Activated T-cell treated with anti-CD3 and anti-CD28 coated beads for 48 hours (primary cell): ENCODE measurements around the gene IFI6.

ENCODE experiments used
- DNase-seq: peaks from one replicate; pipeline ENCODE4 v3.0.0-alpha.2; 2020; ENCODE audit warnings: low read depth

The IFI6 gene

DNA sequence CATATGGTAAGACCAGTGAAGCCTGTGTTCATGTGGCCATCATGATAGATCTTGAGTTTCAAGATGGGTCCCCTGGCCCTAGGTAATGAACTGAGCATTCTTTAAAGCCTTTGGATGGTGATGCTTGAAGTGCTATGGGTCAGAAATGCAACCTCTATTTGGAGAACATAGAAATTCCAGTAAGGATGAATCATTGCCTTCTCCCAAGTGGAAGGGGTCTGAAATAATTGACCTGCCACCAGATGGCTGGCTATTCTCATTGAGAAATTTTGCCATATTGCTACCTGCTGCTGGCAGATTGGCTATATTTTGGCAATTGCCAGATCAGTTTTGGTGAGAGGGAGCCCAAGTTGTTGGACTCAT is 739 bp upstream of the IFI6 start:
- no peak for DNase-seq

DNA sequence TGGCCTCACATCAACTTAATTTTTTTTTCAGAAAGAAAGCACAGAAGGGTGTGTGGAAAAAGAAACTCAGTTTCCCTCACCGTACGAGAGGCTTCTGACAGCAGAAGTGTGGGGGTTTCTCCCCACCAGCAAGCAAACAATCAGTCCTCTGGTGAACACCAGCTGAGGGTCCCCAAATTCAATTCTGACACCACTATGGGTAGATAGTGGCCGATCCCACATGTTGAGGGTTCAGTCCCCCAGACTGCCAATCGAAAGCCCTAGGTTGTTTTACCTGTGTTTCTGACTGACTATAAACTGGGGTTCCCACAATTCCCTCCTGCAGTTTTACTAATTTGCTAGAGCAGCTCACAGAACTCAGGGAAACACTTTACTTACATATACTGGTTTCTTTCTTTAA is 2.1 kb downstream of the IFI6 start:
- no peak for DNase-seq

DNA sequence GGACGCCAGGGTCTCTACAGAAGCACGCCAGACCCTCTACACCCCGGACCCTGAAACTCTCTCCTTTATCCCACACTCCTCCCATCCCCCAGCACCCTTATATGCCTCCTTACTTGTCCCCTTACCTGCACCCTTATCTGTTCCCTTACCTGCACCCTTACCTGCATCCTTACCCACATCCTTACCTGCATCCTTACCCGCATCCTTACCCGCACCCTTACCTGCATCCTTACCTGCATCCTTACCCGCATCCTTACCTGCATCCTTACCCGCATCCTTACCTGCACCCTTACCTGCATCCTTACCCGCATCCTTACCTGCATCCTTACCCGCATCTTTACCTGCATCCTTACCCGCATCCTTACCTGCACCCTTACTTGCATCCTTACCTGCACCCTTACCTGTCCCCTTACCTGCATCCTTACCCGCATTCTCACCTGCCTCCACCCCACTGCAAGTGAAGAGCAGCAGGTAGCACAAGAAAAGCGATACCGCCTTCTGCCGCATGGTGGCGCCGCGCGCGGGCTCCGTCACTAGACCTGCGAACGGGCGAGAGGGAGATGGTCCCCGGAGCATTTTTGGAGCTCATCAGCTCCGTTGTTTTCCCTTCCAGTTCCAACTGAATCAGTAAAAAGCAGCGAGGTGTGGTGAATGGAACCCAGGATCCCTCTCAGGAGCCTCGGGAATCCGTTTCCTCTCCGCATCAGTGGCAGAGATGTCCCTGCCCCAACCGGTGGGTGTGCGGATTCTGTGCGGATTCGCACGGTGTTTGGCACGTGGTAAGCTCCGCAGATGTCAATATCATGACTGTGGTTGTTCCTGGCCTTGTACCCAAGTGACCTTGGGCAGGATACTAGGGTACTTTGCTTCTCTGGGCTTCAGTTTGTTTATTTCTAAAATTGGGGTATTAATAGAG is 2.9 kb downstream of the IFI6 start:
- peak; percentile 84 for DNase-seq

DNA sequence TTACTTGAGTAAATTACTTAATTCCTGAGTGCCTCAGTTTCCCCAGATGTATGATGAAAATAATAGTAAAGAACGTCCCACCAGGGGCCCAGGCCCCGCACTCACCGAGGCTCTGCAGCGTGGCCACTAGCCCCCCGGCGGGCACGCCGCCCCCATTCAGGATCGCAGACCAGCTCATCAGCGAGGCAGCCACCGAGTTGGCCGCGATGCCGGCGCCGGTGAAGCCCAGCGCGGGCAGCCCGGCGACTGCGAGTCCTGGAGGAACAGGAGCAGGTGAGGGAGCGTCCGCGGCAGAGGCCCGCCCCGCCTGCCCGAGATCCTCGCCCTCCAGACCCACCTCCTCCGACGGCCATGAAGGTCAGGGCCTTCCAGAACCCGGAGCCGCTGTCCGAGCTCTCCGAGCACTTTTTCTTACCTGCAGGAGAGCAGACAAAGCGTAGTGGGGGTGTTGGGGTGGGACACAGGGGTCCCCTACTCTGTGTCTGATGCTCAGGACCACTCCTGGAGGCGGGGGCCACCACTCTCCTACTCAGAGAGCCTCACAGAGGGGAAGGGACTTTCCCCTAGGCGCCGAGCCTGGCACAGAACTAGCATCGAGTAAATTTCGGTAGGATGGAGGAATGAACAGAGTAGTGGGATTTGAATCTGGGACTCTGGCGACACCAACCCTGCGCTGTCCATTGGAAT is 3.7 kb downstream of the IFI6 start:
- DNase-seq, result no peak

- no peak for DNase-seq
These were observed 5.2 kb downstream of the IFI6 start for GRCh38 chr1:27666791-27667254.

DNA sequence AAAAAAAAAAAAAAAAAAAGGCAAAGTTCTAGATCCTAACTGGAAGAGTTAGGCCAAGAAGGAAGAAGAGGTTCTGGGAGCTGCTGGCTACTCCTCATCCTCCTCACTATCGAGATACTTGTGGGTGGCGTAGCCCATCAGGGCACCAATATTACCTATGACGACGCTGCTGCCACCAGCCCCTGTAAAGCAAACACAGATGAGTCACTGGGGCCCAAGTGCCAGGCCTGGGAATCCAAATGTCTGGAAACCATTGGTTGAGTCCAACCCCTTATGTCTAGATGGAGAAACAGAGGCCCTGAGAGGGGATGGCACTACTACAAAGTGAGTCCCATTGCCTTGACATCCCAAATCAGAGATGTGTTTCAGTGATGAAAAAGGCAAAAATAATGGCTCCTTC is 5.7 kb downstream of the IFI6 start:
- no peak for DNase-seq

- no peak for DNase-seq
These were observed 6.9 kb downstream of the IFI6 start for GRCh38 chr1:27665016-27665651.

GRCh38 chr1:27664291-27664690 is 7.7 kb downstream of the IFI6 start:
- DNase-seq, result no peak

GRCh38 chr1:27662707-27663393 is 9.1 kb downstream of the IFI6 start:
- DNase-seq, result peak; percentile 85

DNA sequence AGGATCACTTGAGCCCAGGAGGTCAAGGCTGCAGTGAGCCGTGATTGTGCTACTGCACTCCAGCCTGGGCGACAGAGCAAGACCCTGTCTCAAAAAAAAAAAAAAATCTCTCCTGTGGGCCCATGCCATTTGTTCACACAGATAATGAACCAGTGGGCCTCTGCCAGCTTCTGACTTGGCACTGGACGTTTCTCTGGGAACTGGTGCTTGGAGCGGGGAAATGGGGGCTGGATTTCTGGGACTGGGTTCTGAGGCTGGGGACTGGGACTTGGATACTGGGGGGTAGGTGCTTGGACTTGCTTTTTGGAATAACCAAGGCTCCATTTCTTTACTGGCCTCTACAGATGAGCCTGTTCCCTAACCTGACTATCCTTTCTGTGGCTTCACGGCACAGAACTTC is 9.7 kb downstream of the IFI6 start:
- no peak for DNase-seq

- DNase-seq, result no peak
These were observed 10.4 kb downstream of the IFI6 start for GRCh38 chr1:27661412-27662075.

DNA sequence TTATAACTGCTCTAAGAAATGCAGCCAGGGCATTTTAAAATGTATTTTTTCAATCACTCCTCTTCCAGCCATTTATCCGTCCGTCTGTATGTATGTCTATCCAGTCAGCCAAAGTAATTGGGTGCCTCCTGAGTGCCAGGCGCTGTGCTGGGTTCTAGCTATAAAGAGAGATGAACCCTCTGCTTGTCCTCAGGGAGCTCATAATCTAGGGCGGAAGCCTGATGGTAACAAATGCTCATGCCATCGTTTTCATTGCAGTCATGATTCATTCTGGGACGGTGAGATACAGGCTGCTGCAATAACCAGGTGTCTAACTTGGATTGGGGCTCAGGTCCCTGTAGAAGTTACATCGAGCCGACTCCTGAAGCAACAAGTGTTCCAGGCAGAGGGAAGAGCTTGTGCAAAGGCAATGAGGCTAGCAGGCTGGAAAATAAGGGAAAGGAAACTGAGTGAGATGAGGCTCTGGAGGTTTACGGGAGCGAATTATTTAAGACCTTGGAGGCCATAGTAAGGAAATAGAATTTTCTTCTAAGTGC is 11.6 kb downstream of the IFI6 start:
- DNase-seq, result no peak

GRCh38 chr1:27659497-27660299 is 12.3 kb downstream of the IFI6 start:
- DNase-seq, result peak; percentile 85

- peak; percentile 28 for DNase-seq
These were observed 13.0 kb downstream of the IFI6 start for GRCh38 chr1:27658951-27659496.

GRCh38 chr1:27656157-27656893 is 15.7 kb downstream of the IFI6 start:
- DNase-seq, result no peak

DNA sequence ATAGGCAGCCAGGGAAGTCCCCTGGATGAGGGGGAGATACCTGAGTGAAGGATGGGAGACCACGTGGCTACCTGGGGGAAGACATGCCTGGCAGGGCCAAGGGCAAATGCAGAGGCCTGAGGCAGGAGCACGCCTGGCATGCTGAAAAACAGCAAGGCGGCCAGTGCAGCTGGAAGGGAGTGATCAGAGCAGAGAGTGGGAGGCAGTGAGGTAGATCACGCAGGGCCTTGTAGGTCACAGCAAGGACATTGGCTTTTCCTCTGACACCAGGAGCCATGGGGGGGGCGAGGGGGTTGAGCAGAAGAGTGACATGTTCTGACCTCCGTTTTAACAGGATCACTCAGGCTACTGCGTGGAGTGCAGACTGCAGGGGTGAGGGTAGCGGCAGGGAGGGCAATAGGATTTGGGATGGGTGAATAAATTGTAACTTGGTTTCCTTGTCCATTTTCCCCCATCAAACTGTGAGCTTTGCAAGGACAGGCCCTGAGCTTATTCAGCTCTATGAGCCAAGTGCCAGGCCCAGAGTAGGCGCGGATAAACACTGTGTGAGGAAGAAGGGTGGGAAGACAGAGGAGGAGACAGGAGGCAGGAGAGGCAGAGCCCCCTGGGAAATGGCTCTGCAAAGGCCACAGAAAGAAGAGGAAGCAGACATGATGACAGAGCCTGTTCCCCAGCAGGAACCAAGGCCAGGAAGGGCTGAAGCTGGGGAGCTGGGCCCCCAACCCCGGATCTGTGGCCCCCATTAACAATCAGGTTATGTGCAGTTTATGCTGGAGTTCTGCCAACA is 16.6 kb downstream of the IFI6 start:
- DNase-seq, result no peak

GRCh38 chr1:27652111-27652864 is 19.7 kb downstream of the IFI6 start:
- no peak for DNase-seq
